ENCODE data around the gene KLK14. TPM values are rescaled to one million over a fixed set of nuclear protein-coding genes. Genes with fewer than 3 reads are reported as not detected.

The KLK14 gene
- total and polyA plus RNA-seq, 2 of the 8 experiments (the other 6 are each of a cell fraction or from before 2014, with no cell fraction given): 0.09 to 1.2 TPM

GRCh38 chr19:51111606-51112005, 28.9 kb upstream of the KLK14 start:
- H2AK5ac ChIP-seq (ENCODE audit: low read depth, low read length): no peak overlapping the region
- POLR2A ChIA-PET (ENCODE audit: partially characterized antibody): no interaction called here
- peaks cover 3% of the 10 kb centered on the region for H3K79me1 ChIP-seq (ENCODE audit: low read depth, low read length)
- H2BK15ac ChIP-seq (ENCODE audit: low read length): no peak overlapping the region
- no peak overlapping the region for H2BK5ac ChIP-seq (ENCODE audit: low read depth, low read length)
- H2BK12ac ChIP-seq (ENCODE audit: low read depth, low read length): no peak overlapping the region
- H3K79me2 ChIP-seq (ENCODE audit: control insufficient read depth in 1 of 2, insufficient read depth in 2 of 2, low read length in 2 of 2): no peaks in the 10 kb centered on the region
- H4K20me1 ChIP-seq (replicated peaks in 1 of 2; ENCODE audit: control insufficient read depth in 1 of 2, insufficient read depth in 2 of 2, low read length in 2 of 2): peaks cover 2 to 6% of the 10 kb centered on the region in 2 experiments
- H3K9ac ChIP-seq (replicated peaks in 1 of 4; ENCODE audit: extremely low read depth in 1 of 4, low read depth in 3 of 4, low read length in 3 of 4): no peak overlapping the region
- H2BK20ac ChIP-seq (ENCODE audit: low read length): no peak overlapping the region
- H2AFZ ChIP-seq (ENCODE audit: low read length): no peak overlapping the region
- no peak overlapping the region for H4K91ac ChIP-seq (replicated peaks; ENCODE audit: insufficient read length, low read length)
- H4K5ac ChIP-seq (ENCODE audit: insufficient read length, low read depth, low read length): no peak overlapping the region
- H3K18ac ChIP-seq (ENCODE audit: extremely low read depth, low read length): no peak overlapping the region
- H3K27me3 ChIP-seq (replicated peaks in 1 of 4; ENCODE audit: control insufficient read depth in 3 of 4, extremely low read depth in 1 of 4, insufficient read depth in 3 of 4, low read length in 3 of 4): peaks cover 0 to 13% (median 0%) of the 10 kb centered on the region in 4 experiments; a peak in 4 of 7 replicates
- no peak overlapping the region for H3K27ac ChIP-seq (ENCODE audit: low read depth, low read length)
- H3K23me2 ChIP-seq (ENCODE audit: low read depth, low read length): peaks cover 11% of the 10 kb centered on the region
- TF ChIP-seq SIN3A (conservative IDR thresholded peaks at IDR 0.05 in 1 of 2, IDR thresholded peaks at IDR 0.05 in 1 of 2; ENCODE audit: low read depth in 1 of 2, low read length in 2 of 2) (no peak), CTCF (IDR thresholded peaks at IDR 0.05; ENCODE audit: control extremely low read depth in 1 of 3, insufficient read depth in 1 of 3, low read depth in 1 of 3, low read length in 3 of 3) (peak; percentile 55 to 70 (median 66)), CTBP2 (IDR thresholded peaks at IDR 0.05; ENCODE audit: borderline replicate concordance, insufficient read depth, insufficient read length, low read length) (no peak), RFX5 (IDR thresholded peaks at IDR 0.05; ENCODE audit: borderline replicate concordance, low read depth, low read length) (no peak), KDM4A (IDR thresholded peaks at IDR 0.05; ENCODE audit: low read depth, low read length, severe bottlenecking) (no peak), SP2 (IDR thresholded peaks at IDR 0.05; ENCODE audit: low read length) (no peak)
- TF ChIP-seq, protein P1, sequence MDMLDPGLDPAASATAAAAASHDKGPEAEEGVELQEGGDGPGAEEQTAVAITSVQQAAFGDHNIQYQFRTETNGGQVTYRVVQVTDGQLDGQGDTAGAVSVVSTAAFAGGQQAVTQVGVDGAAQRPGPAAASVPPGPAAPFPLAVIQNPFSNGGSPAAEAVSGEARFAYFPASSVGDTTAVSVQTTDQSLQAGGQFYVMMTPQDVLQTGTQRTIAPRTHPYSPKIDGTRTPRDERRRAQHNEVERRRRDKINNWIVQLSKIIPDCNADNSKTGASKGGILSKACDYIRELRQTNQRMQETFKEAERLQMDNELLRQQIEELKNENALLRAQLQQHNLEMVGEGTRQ (IDR thresholded peaks at IDR 0.05; ENCODE audit: low read length): no peak
- H3K56ac ChIP-seq (replicated peaks; ENCODE audit: insufficient read length, low read depth, low read length): no peak overlapping the region
- no peaks in the 10 kb centered on the region for H3K36me3 ChIP-seq (ENCODE audit: control insufficient read depth in 2 of 4, insufficient read depth in 4 of 4, low read length in 3 of 4)
- peaks cover 0 to 6% (median 0%) of the 10 kb centered on the region in 4 experiments; a peak in 3 of 7 replicates for H3K4me1 ChIP-seq (replicated peaks in 1 of 4; ENCODE audit: control insufficient read depth in 3 of 4, insufficient read depth in 4 of 4, low read length in 3 of 4)
- CTCF ChIA-PET (ENCODE audit: partially characterized antibody): interaction anchor here (1.1 to 1.4 kb wide), 5 partner anchors 8 to 156 kb away, joined by 3 to 4 read pairs (median 3); no protein-coding TSS in a partner anchor
- no peak overlapping the region for H3K23ac ChIP-seq (ENCODE audit: insufficient read length)
- 62% methylated on average over 6 of the region's 6 CpGs; no CpG with 5 or more reads in 1 of the 2 experiments for WGBS, 2 experiments (ENCODE audit: extremely low coverage in 1 of 2, insufficient coverage in 1 of 2, insufficient read length in 1 of 2, insufficient replicate concordance in 2 of 2, low coverage in 1 of 2, low lambda C conversion rate in 2 of 2, missing lambda C conversion rate in 1 of 2)
- no peak overlapping the region for H3K4me2 ChIP-seq (ENCODE audit: insufficient read depth in 1 of 2, low read depth in 2 of 2, low read length in 2 of 2)
- no peak overlapping the region for H3K4me3 ChIP-seq (ENCODE audit: extremely low read depth in 1 of 4, insufficient read depth in 2 of 4, low read depth in 3 of 4, low read length in 4 of 4)
- no peaks in the 10 kb centered on the region for H3K9me3 ChIP-seq (ENCODE audit: insufficient read depth in 2 of 2, low read depth in 1 of 2, low read length in 1 of 2)
- H4K8ac ChIP-seq (ENCODE audit: extremely low read depth, insufficient read depth, low read length): no peak overlapping the region; the same call in 1 of the 2 replicates
- H3K4ac ChIP-seq (replicated peaks; ENCODE audit: insufficient read length, low read depth, low read length): no peak overlapping the region
- no peak overlapping the region for H2BK120ac ChIP-seq (replicated peaks; ENCODE audit: low read depth, low read length)
- H3K14ac ChIP-seq (ENCODE audit: insufficient read length): no peak overlapping the region
- DNase-seq (ENCODE audit: low read depth in 1 of 2, low spot score in 2 of 2) (no peak), FAIRE-seq (no peak)
